Pulmonary artery endothelial cell (primary cell): Measurements from ENCODE around the gene SEL1L2. TPM values are rescaled to one million over a fixed set of nuclear protein-coding genes. Genes with fewer than 3 reads are reported as not detected.

Experiments
- DNase-seq: peaks from one replicate; pipeline ENCODE4 v3.0.0-alpha.2; 2011; ENCODE audit warnings: low read depth, low spot score
- total RNA-seq: library from RNA; depleted of rRNA; stranded (reverse); fragments of >200 nt; gene quantifications from 2 replicates; pipeline ENCODE4 v1.2.3, GENCODE V29; 2014

Gene SEL1L2
- total RNA-seq, 1 donor from 2014 or later = not detected

- no peak for DNase-seq
Measured at GRCh38 chr20:13817342-13817741, 173.1 kb downstream of the SEL1L2 start.

GRCh38 chr20:13816757-13817156 lies 173.7 kb downstream of the SEL1L2 start:
- DNase-seq = no peak

- DNase-seq = no peak
Measured at GRCh38 chr20:13814672-13815071, 175.7 kb downstream of the SEL1L2 start.

GRCh38 chr20:13813910-13814309 lies 176.5 kb downstream of the SEL1L2 start:
- no peak for DNase-seq

GRCh38 chr20:13810446-13810845 lies 180.0 kb downstream of the SEL1L2 start:
- no peak for DNase-seq

GRCh38 chr20:13809855-13810254 lies 180.6 kb downstream of the SEL1L2 start:
- no peak for DNase-seq

GRCh38 chr20:13809373-13809772 lies 181.0 kb downstream of the SEL1L2 start:
- no peak for DNase-seq

GRCh38 chr20:13800728-13801134 lies 189.7 kb downstream of the SEL1L2 start:
- DNase-seq = peak; percentile 46

GRCh38 chr20:13799974-13800373 lies 190.4 kb downstream of the SEL1L2 start:
- DNase-seq = no peak

Other genes with a start within 250 kb of the SEL1L2 start
- gene ESF1, start 205.7 kb downstream of the SEL1L2 start, total RNA-seq = 13.9 and 20.4 TPM in 2 replicates
- 15.6 and 22.9 TPM in 2 replicates for gene NDUFAF5, start 205.6 kb downstream of the SEL1L2 start, total RNA-seq
- 0.46 and 0.95 TPM in 2 replicates for gene MACROD2, start 4.9 kb upstream of the SEL1L2 start, total RNA-seq